H1 (cell line): ENCODE results near the gene ARTN. TPM values are rescaled to one million over a fixed set of nuclear protein-coding genes. Genes with fewer than 3 reads are reported as not detected.

ENCODE experiments used
- CTCF ChIA-PET: fragments of 300-600 bp; sonication (Branson Sonifier 250); formaldehyde crosslinking; loops from one replicate; lab custom pipeline; 2021; ENCODE audit not compliant: partially characterized antibody; lab: Charles Lee
- POLR2A ChIA-PET: fragments of 300-600 bp; sonication (Branson Sonifier 250); formaldehyde crosslinking; loops from one replicate; lab custom pipeline; 2021; ENCODE audit warnings: inconsistent platforms; ENCODE audit not compliant: partially characterized antibody; lab: Charles Lee
- DNase-seq, 2 experiments: peaks; one replicate each; pipeline versions ENCODE4 v3.0.0 to v3.0.0-alpha.2; 2010 to 2022; ENCODE audit warnings: low spot score in 2 of 2, low read depth in 1 of 2, mixed read lengths in 1 of 2
- FAIRE-seq: peaks from 2 replicates; lab custom pipeline; 2011; peaks lifted over from hg19 to GRCh38; lab: Jason Lieb, UNC
- H2AFZ ChIP-seq: 2 replicates; pipeline ENCODE4 v1.8.1; 2012; ENCODE audit warnings: low read length, inconsistent platforms
- H2AK5ac ChIP-seq: 2 replicates; pipeline ENCODE4 v1.6.1; 2013; ENCODE audit warnings: low read depth, low read length
- H2BK120ac ChIP-seq: replicated peaks from 2 replicates; pipeline ENCODE3; 2013; ENCODE audit warnings: low read depth, low read length, inconsistent platforms
- H2BK12ac ChIP-seq: 2 replicates; pipeline ENCODE4 v1.6.1; 2013; ENCODE audit warnings: low read depth, low read length
- H2BK15ac ChIP-seq: 2 replicates; pipeline ENCODE4 v1.6.1; 2013; ENCODE audit warnings: low read length
- H2BK20ac ChIP-seq: 2 replicates; pipeline ENCODE4 v1.6.1; 2013; ENCODE audit warnings: low read length
- H2BK5ac ChIP-seq: 2 replicates; pipeline ENCODE4 v1.6.1; 2013; ENCODE audit warnings: low read depth, low read length
- H3K14ac ChIP-seq: 2 replicates; pipeline ENCODE4 v1.6.1; 2013; ENCODE audit warnings: inconsistent platforms; ENCODE audit not compliant: insufficient read length
- H3K18ac ChIP-seq: 2 replicates; pipeline ENCODE4 v1.6.1; 2013; ENCODE audit warnings: low read length; ENCODE audit errors: extremely low read depth
- H3K23ac ChIP-seq: 2 replicates; pipeline ENCODE4 v1.6.1; 2013; ENCODE audit warnings: inconsistent platforms; ENCODE audit not compliant: insufficient read length
- H3K23me2 ChIP-seq: 2 replicates; pipeline ENCODE4 v1.6.1; 2013; ENCODE audit warnings: low read depth, low read length
- H3K27ac ChIP-seq: 2 replicates; pipeline ENCODE4 v1.6.1; 2011; ENCODE audit warnings: low read depth, low read length, inconsistent platforms
- H3K27me3 ChIP-seq, 4 experiments: replicated peaks in 1 of 4; 1 replicate in 1 of 4; 2 replicates in 3 of 4; pipeline versions ENCODE4 v1.6.1 to v1.8.1; 2011 to 2013; ENCODE audit warnings: low read length in 3 of 4, mild to moderate bottlenecking in 3 of 4, inconsistent platforms in 2 of 4, mixed read lengths in 2 of 4, moderate library complexity in 1 of 4; ENCODE audit not compliant: control insufficient read depth in 3 of 4, insufficient read depth in 3 of 4; ENCODE audit errors: extremely low read depth in 1 of 4
- H3K36me3 ChIP-seq, 4 experiments: 2 replicates each; pipeline versions ENCODE4 v1.6.1 to v1.8.1; 2011 to 2013; ENCODE audit warnings: mild to moderate bottlenecking in 4 of 4, low read length in 3 of 4, moderate library complexity in 2 of 4, control low read depth in 1 of 4, inconsistent platforms in 1 of 4; ENCODE audit not compliant: insufficient read depth in 4 of 4, control insufficient read depth in 2 of 4
- H3K4ac ChIP-seq: replicated peaks from 2 replicates; pipeline ENCODE3; 2013; ENCODE audit warnings: low read length, low read depth, mixed read lengths, inconsistent platforms; ENCODE audit not compliant: insufficient read length
- H3K4me1 ChIP-seq, 4 experiments: replicated peaks in 1 of 4; 1 replicate in 1 of 4; 2 replicates in 3 of 4; pipeline versions ENCODE4 v1.6.1 to v1.8.1; 2011 to 2013; ENCODE audit warnings: low read length in 3 of 4, inconsistent platforms in 2 of 4, mixed read lengths in 1 of 4; ENCODE audit not compliant: insufficient read depth in 4 of 4, control insufficient read depth in 3 of 4
- H3K4me2 ChIP-seq, 2 experiments: 2 replicates each; pipeline versions ENCODE4 v1.6.1 to v1.8.1; 2011 to 2013; ENCODE audit warnings: low read depth in 2 of 2, low read length in 2 of 2, control low read depth in 1 of 2, inconsistent platforms in 1 of 2, mild to moderate bottlenecking in 1 of 2; ENCODE audit not compliant: insufficient read depth in 1 of 2
- H3K4me3 ChIP-seq, 4 experiments: fragments of 200-600, 300-600 bp in 1 of 4; sonication (generic), shearing (Covaris generic), sonication (Bioruptor Twin) in 1 of 4; 2 replicates each; pipeline versions ENCODE4 v1.5.1 to v1.8.1; 2011 to 2016; ENCODE audit warnings: low read length in 4 of 4, low read depth in 3 of 4, control low read depth in 2 of 4, inconsistent platforms in 2 of 4, mild to moderate bottlenecking in 2 of 4, mixed read lengths in 1 of 4, moderate library complexity in 1 of 4; ENCODE audit not compliant: insufficient read depth in 2 of 4; ENCODE audit errors: extremely low read depth in 1 of 4
- H3K56ac ChIP-seq: replicated peaks from 2 replicates; pipeline ENCODE3; 2013; ENCODE audit warnings: low read depth, mild to moderate bottlenecking, mixed read lengths, low read length, inconsistent platforms; ENCODE audit not compliant: insufficient read length
- H3K79me1 ChIP-seq: 2 replicates; pipeline ENCODE4 v1.6.1; 2013; ENCODE audit warnings: low read depth, low read length, control low read depth
- H3K79me2 ChIP-seq, 2 experiments: 2 replicates each; pipeline versions ENCODE4 v1.6.1 to v1.8.1; 2012 to 2013; ENCODE audit warnings: low read length in 2 of 2, mild to moderate bottlenecking in 2 of 2, inconsistent platforms in 1 of 2; ENCODE audit not compliant: insufficient read depth in 2 of 2, control insufficient read depth in 1 of 2
- H3K9ac ChIP-seq, 4 experiments: replicated peaks in 1 of 4; 1 replicate in 1 of 4; 2 replicates in 3 of 4; pipeline versions ENCODE4 v1.6.1 to v1.8.1; 2011 to 2013; ENCODE audit warnings: low read depth in 3 of 4, low read length in 3 of 4, control low read depth in 2 of 4, mild to moderate bottlenecking in 2 of 4, moderate library complexity in 2 of 4, inconsistent platforms in 1 of 4; ENCODE audit errors: extremely low read depth in 1 of 4
- H3K9me3 ChIP-seq, 2 experiments: 2 replicates each; pipeline versions ENCODE4 v1.6.1 to v1.8.1; 2012 to 2013; ENCODE audit warnings: mild to moderate bottlenecking in 2 of 2, moderate library complexity in 2 of 2, control low read depth in 1 of 2, inconsistent platforms in 1 of 2, low read depth in 1 of 2, low read length in 1 of 2, mixed read lengths in 1 of 2; ENCODE audit not compliant: insufficient read depth in 2 of 2
- H4K20me1 ChIP-seq, 2 experiments: replicated peaks in 1 of 2; 2 replicates each; pipeline versions ENCODE3 to v1.8.1; 2011 to 2013; ENCODE audit warnings: inconsistent platforms in 2 of 2, low read length in 2 of 2, mild to moderate bottlenecking in 1 of 2; ENCODE audit not compliant: insufficient read depth in 2 of 2, control insufficient read depth in 1 of 2
- H4K5ac ChIP-seq: 2 replicates; pipeline ENCODE4 v1.6.1; 2013; ENCODE audit warnings: low read length, low read depth, mixed read lengths, inconsistent platforms; ENCODE audit not compliant: insufficient read length
- H4K8ac ChIP-seq: 2 replicates; pipeline ENCODE4 v1.8.0; 2013; ENCODE audit warnings: mild to moderate bottlenecking, moderate library complexity, low read length, inconsistent platforms; ENCODE audit not compliant: insufficient read depth; ENCODE audit errors: extremely low read depth
- H4K91ac ChIP-seq: replicated peaks from 2 replicates; pipeline ENCODE3; 2013; ENCODE audit warnings: low read length, mixed read lengths, inconsistent platforms; ENCODE audit not compliant: insufficient read length
- CHD2 ChIP-seq: IDR thresholded peaks from 2 replicates; pipeline ENCODE4 v1.6.1; 2012; ENCODE audit warnings: low read length, improper control_type of control experiment
- TCF12 ChIP-seq: IDR thresholded peaks from 2 replicates; pipeline ENCODE4 v1.6.1; 2011; ENCODE audit warnings: low read depth, mild to moderate bottlenecking, low read length
- WGBS, 2 experiments: shearing (Covaris generic) in 1 of 2; methylation state at CpG; one replicate each; pipeline versions ENCODE4 v1.1.6 to v1.1.7; 2013 to 2015; ENCODE audit warnings: low lambda C conversion rate in 2 of 2, mixed read lengths in 2 of 2, inconsistent platforms in 1 of 2, low coverage in 1 of 2, missing lambda C conversion rate in 1 of 2; ENCODE audit not compliant: insufficient replicate concordance in 2 of 2, insufficient coverage in 1 of 2, insufficient read length in 1 of 2; ENCODE audit errors: extremely low coverage in 1 of 2, missing lambda C conversion rate in 1 of 2; 5-methylcytosine and 5-hydroxymethylcytosine counted together
- polyA plus RNA-seq, 7 experiments: library from polyadenylated mRNA; depleted of rRNA in 3 of 7; stranded (reverse) in 5 of 7; unstranded in 2 of 7; fragments of >200 nt in 5 of 7; fragments of 200-250 nt in 2 of 7; gene quantifications; 1 replicate in 5 of 7; 2 replicates in 1 of 7; 4 replicates in 1 of 7; pipeline versions ENCODE4 v1.2.1 to v1.2.3, GENCODE V29; 2011 to 2013; ENCODE audit warnings: missing spikeins in 2 of 7, mixed read lengths in 2 of 7
- total RNA-seq: library from RNA; stranded (reverse); fragmentation: NEBNext Ultra II Directional; extraction: Animal tissue kit (Norgen Biotek cat#: 25700); gene quantifications from 2 replicates; pipeline ENCODE4 v1.2.1, GENCODE V29; 2021

Gene ARTN
- total and polyA plus RNA-seq, 2 of the 8 experiments (the other 6 are each of a cell fraction or from before 2014, with no cell fraction given), result 13.5 to 22.7 TPM

- 89% methylated on average over 12 of the region's 13 CpGs; no CpG with 5 or more reads in 1 of the 2 experiments for WGBS, 2 experiments
- H4K8ac ChIP-seq, result no peak overlapping the region
These were observed 18.8 kb upstream of the ARTN start for GRCh38 chr1:43914576-43915525.

More at GRCh38 chr1:43914576-43915525, 18.8 kb upstream of the ARTN start:
- TF ChIP-seq TCF12, result no peak
- no peak for TF ChIP-seq CHD2
- Histone ChIP-seq H3K18ac (peak overlapping the region; percentile 78; the same call in 1 of the 2 replicates), H3K9me3 (no peaks in the 10 kb centered on the region), H2BK5ac (peak overlapping the region; percentile 30; the same call in 1 of the 2 replicates), H3K27me3 (no peaks in the 10 kb centered on the region), H3K23ac (no peak overlapping the region), H3K36me3 (no peaks in the 10 kb centered on the region), H4K20me1 (no peaks in the 10 kb centered on the region), H2AK5ac (peak overlapping the region; percentile 68; the same call in 1 of the 2 replicates), H2BK20ac (peak overlapping the region; percentile 56; the same call in 1 of the 2 replicates), H2BK15ac (peak overlapping the region; percentile 54), H3K56ac (no peak overlapping the region), H3K4me3 (no peak overlapping the region), H3K4ac (no peak overlapping the region), H4K5ac (no peak overlapping the region), H3K79me1 (no peaks in the 10 kb centered on the region), H3K4me2 (no peak overlapping the region), H3K27ac (no peak overlapping the region), H2BK12ac (peak overlapping the region; percentile 51; the same call in 1 of the 2 replicates), H3K14ac (no peak overlapping the region), H2BK120ac (no peak overlapping the region), H4K91ac (no peak overlapping the region), H3K9ac (no peak overlapping the region), H3K4me1 (peaks cover 3 to 21% (median 7%) of the 10 kb centered on the region in 4 experiments), H3K79me2 (no peaks in the 10 kb centered on the region), H3K23me2 (no peaks in the 10 kb centered on the region), H2AFZ (no peak overlapping the region)
- FAIRE-seq (no peak), DNase-seq (no peak)
- ChIA-PET POLR2A (interaction anchor here (1.0 to 3.3 kb wide), 5 partner anchors 10 to 29 kb away, joined by 3 to 15 read pairs (median 4); partner anchors contain the start of gene ARTN), CTCF (interaction anchor here (0.6 to 11.2 kb wide), 12 partner anchors 13 to 1370 kb away, joined by 3 to 126 read pairs (median 4); partner anchors contain the start of gene ARTN)
